K562 (cell line): ENCODE measurements around the gene ATP8B4. TPM values are rescaled to one million over a fixed set of nuclear protein-coding genes. Genes with fewer than 3 reads are reported as not detected.

Source experiments
- ATAC-seq: fragments of 200-7000 bp; cut with Tn5 transposase; 3 replicates; pipeline ENCODE4 v1.9.1; 2020; ENCODE audit warnings: moderate library complexity
- BruUV-seq: library from RNA; stranded (reverse); fragments of 400-500 nt; replicated peaks from 2 replicates; lab custom pipeline; 2021; lab: Mats Ljungman, UMichigan
- CTCF ChIA-PET: fragments of 300-600 bp; formaldehyde crosslinking; extraction: SDS; loops from one replicate; lab custom pipeline; 2021; ENCODE audit warnings: low intra/inter-chr PET ratio; lab: Yijun Ruan, JAX
- POLR2A ChIA-PET: fragments of 300-600, 350-650 bp; sonication (Branson Sonifier 250); formaldehyde crosslinking; extraction: SDS; loops from one replicate; lab custom pipeline; 2021; ENCODE audit warnings: antibody characterized with exemption, inconsistent platforms; lab: Yijun Ruan, JAX
- DNase-seq, 4 experiments: peaks; one replicate each; pipeline versions ENCODE4 v3.0.0 to v3.0.0-alpha.2; 2011 to 2018; ENCODE audit warnings: low spot score in 3 of 4, mixed read lengths in 3 of 4; ENCODE audit errors: extremely low read depth in 1 of 4
- FAIRE-seq: peaks from 2 replicates; lab custom pipeline; 2011; peaks lifted over from hg19 to GRCh38; lab: Jason Lieb, UNC
- H2AFZ ChIP-seq: 2 replicates; pipeline ENCODE4 v1.6.0; 2011; ENCODE audit warnings: low read depth, low read length, control low read depth, inconsistent platforms
- H3K27ac ChIP-seq: fragments of 200-600 bp; 3 replicates; pipeline ENCODE4 v1.8.0; 2011; ENCODE audit warnings: low read depth, mild to moderate bottlenecking, control low read depth, inconsistent platforms, low read length, moderate library complexity, mixed read lengths; ENCODE audit errors: extremely low read depth
- H3K27me3 ChIP-seq, 2 experiments: fragments of 300-600 bp in 1 of 2; 2 replicates in 1 of 2; 3 replicates in 1 of 2; pipeline versions ENCODE4 v1.6.0 to v1.8.0; 2011; ENCODE audit warnings: inconsistent platforms in 2 of 2, low read length in 2 of 2, mild to moderate bottlenecking in 1 of 2, mixed read lengths in 1 of 2, moderate library complexity in 1 of 2; ENCODE audit not compliant: control insufficient read depth in 2 of 2, insufficient read depth in 2 of 2
- H3K36me3 ChIP-seq: fragments of 300-600 bp; 3 replicates; pipeline ENCODE4 v1.8.0; 2011; ENCODE audit warnings: mild to moderate bottlenecking, low read length, inconsistent platforms; ENCODE audit not compliant: control insufficient read depth, insufficient read depth
- H3K4me1 ChIP-seq, 2 experiments: fragments of 200-600 bp in 1 of 2; replicated peaks in 1 of 2; 2 replicates in 1 of 2; 3 replicates in 1 of 2; pipeline versions ENCODE4 v1.5.1 to v1.8.0; 2011; ENCODE audit warnings: inconsistent platforms in 2 of 2, low read length in 2 of 2, mild to moderate bottlenecking in 1 of 2, mixed read lengths in 1 of 2, moderate library complexity in 1 of 2; ENCODE audit not compliant: control insufficient read depth in 2 of 2, insufficient read depth in 2 of 2
- H3K4me2 ChIP-seq: 2 replicates; pipeline ENCODE4 v1.6.1; 2011; ENCODE audit warnings: low read length, control low read depth, inconsistent platforms, mixed read lengths; ENCODE audit not compliant: insufficient read depth
- H3K4me3 ChIP-seq: fragments of 200-600 bp; sonication (generic), shearing (Covaris generic); 2 replicates; pipeline ENCODE4 v1.5.1; 2016; ENCODE audit warnings: control low read depth, inconsistent platforms
- H3K79me2 ChIP-seq: fragments of 200-600 bp; 3 replicates; pipeline ENCODE4 v1.8.0; 2011; ENCODE audit warnings: low read length, inconsistent platforms; ENCODE audit not compliant: control insufficient read depth, insufficient read depth
- H3K9ac ChIP-seq, 2 experiments: 2 replicates each; pipeline versions ENCODE4 v1.6.0 to v1.6.1; 2011; ENCODE audit warnings: low read depth in 2 of 2, low read length in 2 of 2, control low read depth in 1 of 2, inconsistent platforms in 1 of 2, mild to moderate bottlenecking in 1 of 2, mixed read lengths in 1 of 2; ENCODE audit not compliant: insufficient read depth in 1 of 2
- H3K9me1 ChIP-seq: one replicate; pipeline ENCODE4 v1.6.0; 2011; ENCODE audit warnings: inconsistent platforms, mild to moderate bottlenecking, low read length, moderate library complexity; ENCODE audit not compliant: control insufficient read depth, insufficient read depth
- H3K9me3 ChIP-seq: replicated peaks from 2 replicates; pipeline ENCODE4 v1.5.1; 2011; ENCODE audit warnings: low read depth, low read length, inconsistent platforms; ENCODE audit not compliant: control insufficient read depth, insufficient read depth
- H4K20me1 ChIP-seq: replicated peaks from 2 replicates; pipeline ENCODE4 v1.6.1; 2011; ENCODE audit warnings: low read length, inconsistent platforms, mixed read lengths; ENCODE audit not compliant: control insufficient read depth, insufficient read depth
- CEBPB ChIP-seq: fragments of 450-650 bp; IDR thresholded peaks from 2 replicates; pipeline ENCODE4 v1.6.1; 2016; ENCODE audit warnings: missing genetic modification characterization, missing compliant biosample characterization
- ETS2 ChIP-seq: IDR thresholded peaks from 2 replicates; pipeline ENCODE4 v1.6.1; 2016; ENCODE audit warnings: borderline replicate concordance, missing genetic modification characterization, mild to moderate bottlenecking, moderate library complexity, missing compliant biosample characterization; ENCODE audit not compliant: poor library complexity, severe bottlenecking
- FOXK1 ChIP-seq: sonication (generic); formaldehyde crosslinking; IDR thresholded peaks from 2 replicates; pipeline ENCODE4 v1.8.0; 2022; ENCODE audit warnings: missing genetic modification reagents, mild to moderate bottlenecking, borderline replicate concordance
- GABPA ChIP-seq: fragments of 200-800 bp; sonication (Bioruptor generic); conservative IDR thresholded peaks from 2 replicates; pipeline ENCODE4 v1.6.1; 2016; ENCODE audit warnings: low read depth, missing genetic modification characterization, missing compliant biosample characterization
- JUND ChIP-seq, 2 experiments: IDR thresholded peaks; 2 replicates in 1 of 2; 3 replicates in 1 of 2; pipeline ENCODE4 v1.6.1; 2011; ENCODE audit warnings: borderline replicate concordance in 2 of 2, low read depth in 2 of 2, low read length in 2 of 2, improper control_type of control experiment in 1 of 2, missing biosample characterization in 1 of 2, missing genetic modification characterization in 1 of 2, missing genetic modification reagents in 1 of 2
- MAFK ChIP-seq: IDR thresholded peaks from 2 replicates; pipeline ENCODE4 v1.6.1; 2011; ENCODE audit warnings: low read length, improper control_type of control experiment
- PCBP1 ChIP-seq: fragments of 200-400 bp; formaldehyde crosslinking; IDR thresholded peaks from 2 replicates; pipeline ENCODE4 v1.6.1; 2018; ENCODE audit warnings: mild to moderate bottlenecking, low read depth, low read length; ENCODE audit not compliant: poor library complexity, severe bottlenecking
- PRMT5 ChIP-seq: sonication (generic); formaldehyde crosslinking; IDR thresholded peaks from 2 replicates; pipeline ENCODE4 v1.5.0; 2020; ENCODE audit warnings: missing genetic modification reagents
- SLC30A9 ChIP-seq: fragments of 250-450 bp; sonication (Bioruptor Pico); IDR thresholded peaks from 2 replicates; pipeline ENCODE4 v1.8.0; 2022; ENCODE audit warnings: mild to moderate bottlenecking, moderate library complexity
- SP1 ChIP-seq: sonication (generic); formaldehyde crosslinking; IDR thresholded peaks from 2 replicates; pipeline ENCODE4 v1.8.1; 2022; ENCODE audit warnings: mild to moderate bottlenecking, missing genetic modification reagents
- ZBTB43 ChIP-seq: sonication (generic); formaldehyde crosslinking; IDR thresholded peaks from 2 replicates; pipeline ENCODE4 v1.8.0; 2023; ENCODE audit warnings: mild to moderate bottlenecking, missing genetic modification reagents
- ZNF512 ChIP-seq: IDR thresholded peaks from 2 replicates; pipeline ENCODE4 v1.6.1; 2016; ENCODE audit warnings: missing genetic modification characterization, missing compliant biosample characterization
- ZNF764 ChIP-seq: fragments of 250-450 bp; sonication (Bioruptor Pico); IDR thresholded peaks from 2 replicates; pipeline ENCODE4 v1.4.0; 2020; ENCODE audit warnings: low read depth, mild to moderate bottlenecking, moderate library complexity
- WGBS: fragments of 100-300 bp; shearing (Covaris generic); methylation state at CpG from one replicate; pipeline ENCODE4 v1.1.6; 2016; ENCODE audit warnings: low coverage, mixed read lengths; ENCODE audit not compliant: insufficient coverage; ENCODE audit errors: missing lambda C conversion rate; 5-methylcytosine and 5-hydroxymethylcytosine counted together
- in situ Hi-C: fragments of 300-500 bp; cut with MboI; formaldehyde crosslinking; loops from 4 replicates; pipeline ENCODE4 v1.15.0; 2018; ENCODE audit warnings: inconsistent platforms, mixed read lengths
- intact Hi-C: fragments of 100-400 bp; cut with micrococcal nuclease; formaldehyde crosslinking; loops from 2 replicates; pipeline ENCODE4 v1.14.2; 2022
- polyA plus RNA-seq, 8 experiments: library from polyadenylated mRNA; depleted of rRNA in 4 of 8; stranded (reverse) in 5 of 8; unstranded in 3 of 8; fragments of >200 nt; fragmentation: Nextera tagmentation in 2 of 8; fragmentation: Illumina TruSeq in 1 of 8; extraction: Ambion mirVana in 2 of 8; extraction: Trizol in 1 of 8; gene quantifications; 2 replicates each; pipeline versions ENCODE4 v1.2.1 to v1.2.3, GENCODE V29; 2011 to 2014; ENCODE audit warnings: inconsistent platforms in 1 of 8, missing spikeins in 1 of 8
- total RNA-seq, 7 experiments: library from RNA; depleted of rRNA in 6 of 7; stranded (reverse); fragments of >200 nt in 6 of 7; fragmentation: Illumina TruSeq in 2 of 7; extraction: Trizol in 2 of 7; gene quantifications; 2 replicates each; pipeline versions ENCODE4 v1.2.1 to v1.2.3, GENCODE V29; 2011 to 2021; ENCODE audit warnings: low replicate concordance in 1 of 7
- TF ChIP-seq, protein P1 (sequence below), 2 experiments: fragments of 450-650 bp in 1 of 2; sonication (generic) in 1 of 2; formaldehyde crosslinking in 1 of 2; IDR thresholded peaks in 1 of 2; conservative IDR thresholded peaks in 1 of 2; 2 replicates each; pipeline versions ENCODE4 v1.6.1 to v1.8.1; 2016 to 2023; ENCODE audit warnings: mild to moderate bottlenecking in 2 of 2, moderate library complexity in 2 of 2, inconsistent platforms in 1 of 2, missing genetic modification reagents in 1 of 2
- TF ChIP-seq, protein P2 (sequence below), 3 experiments: IDR thresholded peaks in 2 of 3; conservative IDR thresholded peaks in 1 of 3; 2 replicates each; pipeline ENCODE4 v1.5.1; 2011 to 2012; ENCODE audit warnings: low read length in 3 of 3, mild to moderate bottlenecking in 3 of 3, control low read depth in 2 of 3, improper control_type of control experiment in 1 of 3, inconsistent platforms in 1 of 3, low read depth in 1 of 3, mixed read lengths in 1 of 3, moderate library complexity in 1 of 3; ENCODE audit not compliant: insufficient read depth in 2 of 3

ATP8B4 gene
- total and polyA plus RNA-seq, 9 of the 15 experiments (the other 6 are each of a cell fraction or from before 2014, with no cell fraction given), result 0.14 to 2.5 (median 0.44) TPM

- H3K27me3 ChIP-seq, result no peaks in the 10 kb centered on the region
- H3K9me3 ChIP-seq, result no peaks in the 10 kb centered on the region
- CTCF ChIA-PET, result interaction anchor here (0.7 to 2.2 kb wide), 6 partner anchors 171 to 1809 kb away, joined by 3 to 13 read pairs (median 6); no protein-coding TSS in a partner anchor
- intact Hi-C loops (loop anchor here (1.0 to 10.0 kb wide), 6 partner anchors 29 to 721 kb away; partner anchors contain the start of gene FGF7), in situ Hi-C loops (loop anchor here (5.0 to 25.0 kb wide), 3 partner anchors 177 to 1783 kb away; no protein-coding TSS in a partner anchor)
- H3K9ac ChIP-seq, result no peak overlapping the region
- no peak overlapping the region for H3K4me3 ChIP-seq
- FAIRE-seq (peak; percentile 85), DNase-seq (peak; percentile 60 to 79 (median 68)), ATAC-seq (peak; percentile 87)
- peak overlapping the region; percentile 54 for H2AFZ ChIP-seq
- no TSS peak for BruUV-seq
- H3K79me2 ChIP-seq, result no peaks in the 10 kb centered on the region
- POLR2A ChIA-PET, result interaction anchor here (0.6 to 1.3 kb wide), 3 partner anchors 37 to 1284 kb away, joined by 3 read pairs; no protein-coding TSS in a partner anchor
- H4K20me1 ChIP-seq, result no peaks in the 10 kb centered on the region
- no peak overlapping the region for H3K27ac ChIP-seq
- WGBS, result 9% methylated on average over 2 of the region's 2 CpGs
- peaks cover 0 to 5% of the 10 kb centered on the region in 2 experiments; a peak in 3 of 5 replicates for H3K4me1 ChIP-seq
- no peak overlapping the region for H3K4me2 ChIP-seq
- no peaks in the 10 kb centered on the region for H3K9me1 ChIP-seq
- H3K36me3 ChIP-seq, result no peaks in the 10 kb centered on the region
- TF ChIP-seq, protein P1, sequence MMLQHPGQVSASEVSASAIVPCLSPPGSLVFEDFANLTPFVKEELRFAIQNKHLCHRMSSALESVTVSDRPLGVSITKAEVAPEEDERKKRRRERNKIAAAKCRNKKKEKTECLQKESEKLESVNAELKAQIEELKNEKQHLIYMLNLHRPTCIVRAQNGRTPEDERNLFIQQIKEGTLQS (IDR thresholded peaks at IDR 0.05), result peak; percentile 85
- TF ChIP-seq, protein P1 (CRISPR knock-in tag; conservative IDR thresholded peaks at IDR 0.05), result no peak
- TF ChIP-seq MAFK (no peak), ZNF512 (tag) (peak; percentile 38; the same call in 1 of the 2 replicates), SP1 (CRISPR knock-in tag) (no peak), FOXK1 (no peak), JUND (IDR thresholded peaks at IDR 0.05; ENCODE audit: borderline replicate concordance, low read depth, low read length) (peak; percentile 74), JUND (tag; IDR thresholded peaks at IDR 0.05; ENCODE audit: borderline replicate concordance, low read depth, low read length) (peak; percentile 88), PCBP1 (no peak), ETS2 (tag) (no peak), CEBPB (no peak), PRMT5 (CRISPR knock-in tag) (no peak), SLC30A9 (CRISPR knock-in tag) (no peak), ZNF764 (CRISPR knock-in tag) (no peak), ZBTB43 (CRISPR knock-in tag) (no peak), GABPA (tag) (no peak)
- TF ChIP-seq, protein P2, sequence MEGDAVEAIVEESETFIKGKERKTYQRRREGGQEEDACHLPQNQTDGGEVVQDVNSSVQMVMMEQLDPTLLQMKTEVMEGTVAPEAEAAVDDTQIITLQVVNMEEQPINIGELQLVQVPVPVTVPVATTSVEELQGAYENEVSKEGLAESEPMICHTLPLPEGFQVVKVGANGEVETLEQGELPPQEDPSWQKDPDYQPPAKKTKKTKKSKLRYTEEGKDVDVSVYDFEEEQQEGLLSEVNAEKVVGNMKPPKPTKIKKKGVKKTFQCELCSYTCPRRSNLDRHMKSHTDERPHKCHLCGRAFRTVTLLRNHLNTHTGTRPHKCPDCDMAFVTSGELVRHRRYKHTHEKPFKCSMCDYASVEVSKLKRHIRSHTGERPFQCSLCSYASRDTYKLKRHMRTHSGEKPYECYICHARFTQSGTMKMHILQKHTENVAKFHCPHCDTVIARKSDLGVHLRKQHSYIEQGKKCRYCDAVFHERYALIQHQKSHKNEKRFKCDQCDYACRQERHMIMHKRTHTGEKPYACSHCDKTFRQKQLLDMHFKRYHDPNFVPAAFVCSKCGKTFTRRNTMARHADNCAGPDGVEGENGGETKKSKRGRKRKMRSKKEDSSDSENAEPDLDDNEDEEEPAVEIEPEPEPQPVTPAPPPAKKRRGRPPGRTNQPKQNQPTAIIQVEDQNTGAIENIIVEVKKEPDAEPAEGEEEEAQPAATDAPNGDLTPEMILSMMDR (IDR thresholded peaks at IDR 0.05 in 2 of 3, conservative IDR thresholded peaks at IDR 0.05 in 1 of 3; ENCODE audit: insufficient read depth in 2 of 3, low read depth in 1 of 3, low read length in 3 of 3), result peak; percentile 38 to 66 (median 45); a peak in 4 of 6 replicates
Measured at GRCh38 chr15:50145451-50145872, 26.4 kb upstream of the ATP8B4 start.
